Breast epithelium (tissue), 3 donors: ENCODE data around the gene DUSP21.

Source experiments
- POLR2A ChIP-seq: fragments of 450-650 bp; IDR thresholded peaks from one replicate; pipeline ENCODE4 v1.6.1; 2016; ENCODE audit warnings: antibody characterized with exemption, mild to moderate bottlenecking, moderate library complexity
- POLR2AphosphoS5 ChIP-seq, 3 donors: sonication (generic); formaldehyde crosslinking; IDR thresholded peaks; one replicate each; pipeline ENCODE4 v1.6.1; 2017; ENCODE audit warnings: antibody characterized with exemption in 3 of 3
- TF ChIP-seq, protein P1 (sequence below), 3 donors: fragments of 450-650 bp; IDR thresholded peaks; one replicate each; pipeline ENCODE4 v1.5.1; 2016 to 2017; ENCODE audit warnings: antibody characterized with exemption in 3 of 3, mild to moderate bottlenecking in 3 of 3, moderate library complexity in 3 of 3

DNA sequence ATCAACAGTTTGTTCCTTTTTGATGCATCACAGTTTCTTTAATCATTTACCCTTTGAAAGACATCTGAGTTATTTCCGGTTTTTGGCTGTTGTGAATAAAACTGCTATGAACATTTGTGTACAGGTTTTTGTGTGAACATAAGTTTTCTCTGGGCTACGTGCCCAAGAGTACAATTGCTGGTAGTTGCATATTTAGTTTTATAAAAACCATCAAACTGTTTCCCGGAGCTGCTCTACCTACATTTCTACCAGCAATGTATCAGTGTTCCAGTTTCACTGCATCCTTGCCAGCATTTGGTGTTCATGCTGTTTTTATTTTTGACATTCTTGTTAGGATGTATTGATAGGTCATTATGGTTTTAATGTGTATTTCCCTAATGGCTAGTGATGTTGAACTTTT is 46.4 kb downstream of the DUSP21 start:
- TF ChIP-seq, protein P1, sequence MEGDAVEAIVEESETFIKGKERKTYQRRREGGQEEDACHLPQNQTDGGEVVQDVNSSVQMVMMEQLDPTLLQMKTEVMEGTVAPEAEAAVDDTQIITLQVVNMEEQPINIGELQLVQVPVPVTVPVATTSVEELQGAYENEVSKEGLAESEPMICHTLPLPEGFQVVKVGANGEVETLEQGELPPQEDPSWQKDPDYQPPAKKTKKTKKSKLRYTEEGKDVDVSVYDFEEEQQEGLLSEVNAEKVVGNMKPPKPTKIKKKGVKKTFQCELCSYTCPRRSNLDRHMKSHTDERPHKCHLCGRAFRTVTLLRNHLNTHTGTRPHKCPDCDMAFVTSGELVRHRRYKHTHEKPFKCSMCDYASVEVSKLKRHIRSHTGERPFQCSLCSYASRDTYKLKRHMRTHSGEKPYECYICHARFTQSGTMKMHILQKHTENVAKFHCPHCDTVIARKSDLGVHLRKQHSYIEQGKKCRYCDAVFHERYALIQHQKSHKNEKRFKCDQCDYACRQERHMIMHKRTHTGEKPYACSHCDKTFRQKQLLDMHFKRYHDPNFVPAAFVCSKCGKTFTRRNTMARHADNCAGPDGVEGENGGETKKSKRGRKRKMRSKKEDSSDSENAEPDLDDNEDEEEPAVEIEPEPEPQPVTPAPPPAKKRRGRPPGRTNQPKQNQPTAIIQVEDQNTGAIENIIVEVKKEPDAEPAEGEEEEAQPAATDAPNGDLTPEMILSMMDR (IDR thresholded peaks at IDR 0.05), result no peak
- no peak for TF ChIP-seq POLR2AphosphoS5 (IDR thresholded peaks at IDR 0.05)
- no peak for TF ChIP-seq POLR2A
